ENCODE results near the gene ZNF451.

- no peak for TF ChIP-seq ZNF384 (IDR thresholded peaks at IDR 0.05)
- TF ChIP-seq FOXA1 (IDR thresholded peaks at IDR 0.05) = no peak
- TF ChIP-seq ARNT (IDR thresholded peaks at IDR 0.05) = no peak
- no peak for TF ChIP-seq HDGF (IDR thresholded peaks at IDR 0.05; ENCODE audit: borderline replicate concordance)
- TF ChIP-seq FOXK2 (IDR thresholded peaks at IDR 0.05) = no peak
- no peak for TF ChIP-seq SP1 (IDR thresholded peaks at IDR 0.05)
- TF ChIP-seq NFRKB (IDR thresholded peaks at IDR 0.05) = no peak
- TF ChIP-seq, protein P1, sequence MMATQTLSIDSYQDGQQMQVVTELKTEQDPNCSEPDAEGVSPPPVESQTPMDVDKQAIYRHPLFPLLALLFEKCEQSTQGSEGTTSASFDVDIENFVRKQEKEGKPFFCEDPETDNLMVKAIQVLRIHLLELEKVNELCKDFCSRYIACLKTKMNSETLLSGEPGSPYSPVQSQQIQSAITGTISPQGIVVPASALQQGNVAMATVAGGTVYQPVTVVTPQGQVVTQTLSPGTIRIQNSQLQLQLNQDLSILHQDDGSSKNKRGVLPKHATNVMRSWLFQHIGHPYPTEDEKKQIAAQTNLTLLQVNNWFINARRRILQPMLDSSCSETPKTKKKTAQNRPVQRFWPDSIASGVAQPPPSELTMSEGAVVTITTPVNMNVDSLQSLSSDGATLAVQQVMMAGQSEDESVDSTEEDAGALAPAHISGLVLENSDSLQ (IDR thresholded peaks at IDR 0.05) = no peak
- TF ChIP-seq BHLHE40 (IDR thresholded peaks at IDR 0.05; ENCODE audit: borderline replicate concordance) = no peak
- no peak for TF ChIP-seq TARDBP (IDR thresholded peaks at IDR 0.05)
These were observed 26.1 kb upstream of the ZNF451 start for GRCh38 chr6:57063847-57064246.
